ENCODE results near the gene ZNF516. TPM values are rescaled to one million over a fixed set of nuclear protein-coding genes. Genes with fewer than 3 reads are reported as not detected.

Gene ZNF516
- total RNA-seq, 1 experiment from 2014 or later: 25.5 TPM

DNA sequence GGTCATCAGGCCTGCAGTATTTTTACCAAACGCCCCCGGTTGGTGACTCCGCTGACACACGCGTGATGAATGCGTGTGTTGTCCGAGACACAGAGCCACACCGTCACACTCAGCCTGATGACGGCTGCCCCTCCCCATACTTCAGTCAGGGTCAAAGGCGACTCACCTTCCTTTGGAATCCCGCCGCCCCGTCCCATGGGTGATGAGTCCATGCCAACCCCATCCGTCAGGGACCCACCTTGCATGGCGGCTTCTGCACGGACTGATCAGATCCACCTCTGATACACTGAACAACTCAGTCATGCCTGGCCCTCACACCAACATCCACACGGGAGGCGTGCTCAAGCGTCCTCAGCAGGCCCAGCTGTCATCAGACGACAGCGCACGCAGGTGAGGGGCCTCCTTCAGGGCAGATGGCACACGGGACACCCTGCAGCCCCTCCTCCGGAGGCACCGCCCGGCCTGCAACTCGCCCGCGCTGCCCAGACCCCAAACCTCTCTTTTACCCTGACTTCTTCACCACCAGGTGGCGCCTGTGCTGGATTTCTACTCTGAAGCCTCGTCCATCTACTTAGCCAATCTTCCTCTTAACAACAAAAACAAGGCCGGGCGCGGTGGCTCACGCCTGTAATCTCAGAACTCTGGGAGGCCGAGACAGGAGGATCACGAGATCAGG, 89.2 kb downstream of the ZNF516 start:
- no peaks in the 10 kb centered on the region for H3K9me3 ChIP-seq
- Mint-ChIP-seq H3K9me3 (ENCODE audit: unreplicated experiment) (no peaks in the 10 kb centered on the region), H3K27ac (ENCODE audit: unreplicated experiment) (no peak overlapping the region), H3K4me3 (ENCODE audit: unreplicated experiment) (no peak overlapping the region), H3K4me1 (ENCODE audit: low read depth, unreplicated experiment) (no peaks in the 10 kb centered on the region), H3K36me3 (ENCODE audit: insufficient read depth, unreplicated experiment) (peaks cover 5% of the 10 kb centered on the region), H3K27me3 (ENCODE audit: insufficient read depth, unreplicated experiment) (no peaks in the 10 kb centered on the region)
- no TSS peak for BruUV-seq (replicated peaks)
- DNase-seq: no peak
- H3K27me3 ChIP-seq (replicated peaks; ENCODE audit: control insufficient read depth, insufficient read depth, low read length): no peaks in the 10 kb centered on the region
- no peaks in the 10 kb centered on the region for H3K36me3 ChIP-seq (ENCODE audit: control insufficient read depth, insufficient read depth, low read length)
- no peaks in the 10 kb centered on the region for H3K4me1 ChIP-seq
- CTCF ChIA-PET: no interaction called here
- POLR2A ChIA-PET: no interaction called here
- intact Hi-C loops (cut with micrococcal nuclease; ENCODE audit: unreplicated experiment): no loop called here
- TF ChIP-seq, protein P1, sequence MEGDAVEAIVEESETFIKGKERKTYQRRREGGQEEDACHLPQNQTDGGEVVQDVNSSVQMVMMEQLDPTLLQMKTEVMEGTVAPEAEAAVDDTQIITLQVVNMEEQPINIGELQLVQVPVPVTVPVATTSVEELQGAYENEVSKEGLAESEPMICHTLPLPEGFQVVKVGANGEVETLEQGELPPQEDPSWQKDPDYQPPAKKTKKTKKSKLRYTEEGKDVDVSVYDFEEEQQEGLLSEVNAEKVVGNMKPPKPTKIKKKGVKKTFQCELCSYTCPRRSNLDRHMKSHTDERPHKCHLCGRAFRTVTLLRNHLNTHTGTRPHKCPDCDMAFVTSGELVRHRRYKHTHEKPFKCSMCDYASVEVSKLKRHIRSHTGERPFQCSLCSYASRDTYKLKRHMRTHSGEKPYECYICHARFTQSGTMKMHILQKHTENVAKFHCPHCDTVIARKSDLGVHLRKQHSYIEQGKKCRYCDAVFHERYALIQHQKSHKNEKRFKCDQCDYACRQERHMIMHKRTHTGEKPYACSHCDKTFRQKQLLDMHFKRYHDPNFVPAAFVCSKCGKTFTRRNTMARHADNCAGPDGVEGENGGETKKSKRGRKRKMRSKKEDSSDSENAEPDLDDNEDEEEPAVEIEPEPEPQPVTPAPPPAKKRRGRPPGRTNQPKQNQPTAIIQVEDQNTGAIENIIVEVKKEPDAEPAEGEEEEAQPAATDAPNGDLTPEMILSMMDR (IDR thresholded peaks at IDR 0.05; ENCODE audit: insufficient read depth in 1 of 2, low read depth in 1 of 2, low read length in 1 of 2, severe bottlenecking in 1 of 2, unreplicated experiment in 1 of 2): no peak
- no peak overlapping the region for H3K4me3 ChIP-seq (ENCODE audit: low read depth, low read length)

DNA sequence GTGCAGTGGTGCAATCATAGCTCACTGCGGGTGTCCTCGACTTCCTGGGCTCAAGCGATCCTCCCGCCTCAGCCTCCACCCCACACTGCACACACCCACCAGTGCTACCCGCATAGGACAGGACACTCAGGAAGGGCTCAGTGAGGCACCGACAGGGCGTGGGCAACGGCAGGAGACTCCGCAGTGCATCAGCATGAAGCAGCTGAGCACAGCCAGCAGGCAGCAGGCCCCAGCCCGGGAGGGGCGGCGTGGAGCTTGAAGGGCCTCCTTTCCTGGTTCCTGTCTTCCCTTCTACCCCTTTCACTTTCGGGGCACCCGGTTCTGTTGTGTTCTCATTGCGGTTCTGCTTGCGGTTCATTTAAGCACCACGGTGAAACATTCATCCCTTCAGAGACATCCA, 89.8 kb downstream of the ZNF516 start:
- Histone ChIP-seq H3K36me3 (ENCODE audit: control insufficient read depth, insufficient read depth, low read length) (no peaks in the 10 kb centered on the region), H3K9me3 (no peaks in the 10 kb centered on the region), H3K27me3 (replicated peaks; ENCODE audit: control insufficient read depth, insufficient read depth, low read length) (no peaks in the 10 kb centered on the region), H3K4me3 (ENCODE audit: low read depth, low read length) (no peak overlapping the region), H3K4me1 (no peaks in the 10 kb centered on the region)
- H3K36me3 Mint-ChIP-seq (ENCODE audit: insufficient read depth, unreplicated experiment): peaks cover 5% of the 10 kb centered on the region
- intact Hi-C loops (cut with micrococcal nuclease; ENCODE audit: unreplicated experiment): no loop called here
- no peaks in the 10 kb centered on the region for H3K4me1 Mint-ChIP-seq (ENCODE audit: low read depth, unreplicated experiment)
- no peak for DNase-seq
- CTCF ChIA-PET: no interaction called here
- no peak overlapping the region for H3K4me3 Mint-ChIP-seq (ENCODE audit: unreplicated experiment)
- POLR2A ChIA-PET: no interaction called here
- H3K9me3 Mint-ChIP-seq (ENCODE audit: unreplicated experiment): no peaks in the 10 kb centered on the region
- no peaks in the 10 kb centered on the region for H3K27me3 Mint-ChIP-seq (ENCODE audit: insufficient read depth, unreplicated experiment)
- TF ChIP-seq, protein P1 (IDR thresholded peaks at IDR 0.05; ENCODE audit: insufficient read depth in 1 of 2, low read depth in 1 of 2, low read length in 1 of 2, severe bottlenecking in 1 of 2, unreplicated experiment in 1 of 2): no peak
- H3K27ac Mint-ChIP-seq (ENCODE audit: unreplicated experiment): no peak overlapping the region
- no TSS peak for BruUV-seq (replicated peaks)

DNA sequence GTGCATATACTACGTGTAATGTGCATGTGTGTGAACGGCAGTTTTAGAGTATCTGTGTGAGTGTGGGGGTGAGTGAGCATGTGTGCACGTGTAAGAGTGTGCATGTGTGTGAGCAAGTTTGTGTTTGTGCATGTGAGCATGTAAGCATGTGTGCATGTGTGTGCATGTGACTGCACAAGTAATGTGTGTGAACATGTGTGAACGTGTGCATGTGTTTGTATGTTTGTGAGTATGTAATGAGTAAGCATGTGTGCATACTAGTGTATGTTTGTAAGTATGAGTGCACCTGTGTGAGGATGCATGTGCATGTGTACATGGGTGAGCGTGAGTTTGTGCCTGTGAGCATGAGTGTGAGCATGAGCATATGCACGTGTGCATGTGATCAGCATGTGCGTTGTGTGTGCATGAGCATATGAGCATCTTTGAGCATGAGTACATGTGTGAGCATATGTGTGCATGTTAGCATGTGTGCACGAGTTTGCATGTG, 90.7 kb downstream of the ZNF516 start:
- H3K36me3 ChIP-seq (ENCODE audit: control insufficient read depth, insufficient read depth, low read length): no peaks in the 10 kb centered on the region
- ChIA-PET CTCF (no interaction called here), POLR2A (no interaction called here)
- BruUV-seq (replicated peaks): no TSS peak
- no peak for DNase-seq
- no peaks in the 10 kb centered on the region for H3K27me3 Mint-ChIP-seq (ENCODE audit: insufficient read depth, unreplicated experiment)
- H3K4me1 Mint-ChIP-seq (ENCODE audit: low read depth, unreplicated experiment): no peaks in the 10 kb centered on the region
- no peak overlapping the region for H3K4me3 Mint-ChIP-seq (ENCODE audit: unreplicated experiment)
- H3K4me3 ChIP-seq (ENCODE audit: low read depth, low read length): no peak overlapping the region
- H3K9me3 Mint-ChIP-seq (ENCODE audit: unreplicated experiment): no peaks in the 10 kb centered on the region
- intact Hi-C loops (cut with micrococcal nuclease; ENCODE audit: unreplicated experiment): no loop called here
- H3K36me3 Mint-ChIP-seq (ENCODE audit: insufficient read depth, unreplicated experiment): peaks cover 5% of the 10 kb centered on the region
- no peaks in the 10 kb centered on the region for H3K27me3 ChIP-seq (replicated peaks; ENCODE audit: control insufficient read depth, insufficient read depth, low read length)
- no peak overlapping the region for H3K27ac Mint-ChIP-seq (ENCODE audit: unreplicated experiment)
- no peaks in the 10 kb centered on the region for H3K4me1 ChIP-seq
- TF ChIP-seq, protein P1 (IDR thresholded peaks at IDR 0.05; ENCODE audit: insufficient read depth in 1 of 2, low read depth in 1 of 2, low read length in 1 of 2, severe bottlenecking in 1 of 2, unreplicated experiment in 1 of 2): no peak
- H3K9me3 ChIP-seq: no peaks in the 10 kb centered on the region

Data from Caco-2 (cell line).